HG03469 (cell line): ENCODE data around the gene MRFAP1L1.
"Not testable (repeated sequence)": the region's sequence is repeated elsewhere in the genome, so short reads cannot be mapped to it uniquely, and the experiment has no call there.

ENCODE experiments used
- ATAC-seq: cut with Tn5 transposase; IDR thresholded peaks from one replicate; pipeline ENCODE4 v1.9.1; 2021; ENCODE audit warnings: mild to moderate bottlenecking, moderate library complexity, moderate number of reproducible peaks; ENCODE audit not compliant: unreplicated experiment

MRFAP1L1 gene

GRCh38 chr4:6692379-6692778, 17.3 kb downstream of the MRFAP1L1 start:
- no peak for ATAC-seq

DNA sequence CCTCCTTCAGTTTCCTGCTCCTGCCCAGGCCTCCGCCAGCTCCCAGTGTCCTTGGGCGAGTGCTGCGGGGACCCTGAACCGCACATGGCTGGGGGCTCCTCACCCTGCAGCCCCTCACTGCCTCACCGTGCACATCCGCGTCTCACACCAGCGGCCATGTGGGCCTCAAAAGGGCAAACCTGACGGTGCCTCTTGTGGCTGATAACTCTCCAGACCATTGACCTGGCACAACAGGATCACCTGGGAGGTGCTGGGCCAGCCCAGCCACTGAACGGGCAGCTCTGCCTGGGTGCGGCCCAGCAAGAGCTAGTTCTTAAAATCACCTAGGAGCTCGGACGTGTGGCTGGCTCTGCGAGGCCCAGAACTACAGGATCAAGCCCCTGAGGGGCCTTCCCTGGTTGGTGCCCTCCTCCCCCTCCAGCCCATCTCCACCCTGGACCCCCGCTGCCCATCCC, 20.1 kb downstream of the MRFAP1L1 start:
- ATAC-seq, result no peak

DNA sequence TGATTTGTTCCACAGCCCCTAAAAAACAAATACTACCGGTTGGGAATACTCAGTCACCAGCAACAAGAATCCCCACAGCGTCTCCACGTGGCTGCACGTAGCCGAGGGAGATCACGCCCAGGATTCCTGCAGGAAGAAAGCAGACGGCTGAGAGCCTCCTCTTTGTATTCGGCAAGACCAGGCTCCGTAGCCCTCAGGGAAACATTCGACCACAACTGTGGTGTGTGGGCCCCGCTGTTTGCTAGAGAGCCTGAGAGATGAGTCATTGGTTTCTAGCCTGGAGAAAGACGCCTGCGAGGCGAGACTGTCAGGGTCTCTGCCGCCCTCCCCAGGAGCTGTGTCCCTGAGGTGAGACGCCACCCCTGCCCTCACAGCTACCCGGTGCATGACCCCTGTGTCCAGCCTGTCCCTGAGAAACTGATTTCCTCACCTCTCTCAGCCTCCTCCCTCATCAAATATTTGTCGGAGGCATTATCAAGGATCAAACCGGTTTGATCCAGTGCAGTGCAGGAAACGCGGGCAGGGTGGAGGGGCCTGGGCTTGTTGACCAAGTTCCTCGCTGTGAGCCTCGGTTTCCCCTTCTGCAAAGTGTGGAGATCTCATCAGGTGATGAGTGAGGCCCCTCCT, 20.7 kb downstream of the MRFAP1L1 start:
- ATAC-seq, result no peak

GRCh38 chr4:6687947-6688878, 21.5 kb downstream of the MRFAP1L1 start:
- ATAC-seq, result no peak

DNA sequence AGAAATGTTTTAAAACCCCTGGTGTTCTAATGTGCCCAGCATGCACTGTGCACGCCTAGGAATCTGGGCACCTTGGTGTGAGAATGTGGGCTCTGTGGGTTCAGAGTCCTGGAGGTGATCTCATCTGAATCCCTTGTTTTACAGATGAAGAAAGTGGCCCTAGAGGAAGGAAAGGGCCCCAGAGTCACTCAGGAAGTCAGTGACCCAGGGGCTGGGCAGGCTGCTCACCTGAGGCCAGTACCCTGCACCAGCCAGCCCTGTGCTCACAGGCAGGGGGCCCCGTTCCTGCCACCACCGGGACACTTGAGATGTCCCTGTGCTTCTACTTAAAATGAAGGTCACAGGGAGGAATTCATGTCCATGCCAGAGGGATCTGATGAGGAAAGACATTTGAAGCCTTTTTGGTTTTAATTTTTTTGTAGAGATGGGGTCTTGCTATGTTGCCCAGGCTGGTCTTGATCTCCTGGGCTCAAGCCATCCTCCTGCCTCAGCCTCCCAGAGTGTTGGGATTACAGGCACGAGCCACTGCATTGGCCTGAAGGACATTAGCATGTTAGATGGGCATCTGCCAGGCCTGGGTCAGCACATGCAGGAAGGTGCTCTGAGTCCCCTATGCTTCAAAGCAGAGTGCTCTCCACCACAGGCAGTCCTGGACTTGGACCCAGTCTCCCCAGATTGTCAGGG, 23.4 kb downstream of the MRFAP1L1 start:
- no peak for ATAC-seq

DNA sequence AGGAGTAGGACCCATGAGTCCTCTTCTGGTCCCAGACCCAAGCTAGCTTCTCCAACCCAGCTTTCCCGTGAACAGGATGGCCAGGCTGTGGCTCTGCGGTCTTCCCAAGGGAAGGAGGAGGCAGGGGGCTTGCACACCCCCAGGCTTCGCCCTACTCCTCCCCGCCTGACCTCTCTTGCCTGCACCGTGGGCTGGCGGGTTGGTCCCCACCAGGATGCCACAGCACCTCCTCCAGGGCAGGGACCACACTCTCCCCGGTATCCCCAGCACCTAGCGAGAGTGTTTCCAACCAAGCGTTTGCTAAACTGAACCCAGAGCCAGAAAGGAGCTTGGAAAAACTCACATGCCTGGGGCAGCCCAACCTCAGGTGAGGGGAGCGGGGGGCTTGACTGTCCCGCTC, 25.0 kb downstream of the MRFAP1L1 start:
- no peak for ATAC-seq

DNA sequence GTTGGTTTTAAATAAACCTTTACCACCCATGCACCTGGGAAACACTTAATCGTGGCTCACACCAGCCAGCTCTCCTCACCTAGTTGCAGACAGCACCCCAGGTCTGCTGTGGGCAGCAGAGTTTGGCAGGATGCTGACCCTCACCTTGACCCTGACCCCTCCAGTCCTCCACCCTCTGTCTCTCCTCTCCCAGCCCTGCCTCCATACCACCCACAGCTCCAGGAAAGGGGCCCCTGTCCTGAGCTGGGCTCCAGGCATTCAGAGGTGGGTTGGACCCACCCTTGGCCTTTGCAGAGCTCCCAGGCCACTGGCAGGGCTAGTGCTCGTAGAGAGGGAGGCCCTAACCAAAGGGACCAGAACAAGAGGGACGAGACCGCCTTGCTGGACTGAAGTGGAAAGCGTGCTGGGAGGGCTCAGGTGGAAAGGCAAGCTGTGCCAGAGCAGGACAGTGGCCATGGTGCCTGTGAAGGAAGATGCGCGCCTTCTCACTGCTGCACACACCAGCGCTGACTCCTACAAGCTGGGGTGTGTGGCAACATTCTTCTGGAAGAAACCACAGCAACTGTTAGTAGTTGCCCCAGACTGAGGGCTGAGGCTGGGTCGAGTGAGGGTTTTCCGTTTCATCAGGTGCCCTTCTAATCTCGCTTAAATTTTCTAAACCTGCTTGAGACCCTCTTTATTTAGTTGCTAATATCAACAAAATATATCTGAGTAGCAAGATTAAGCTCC, 26.6 kb downstream of the MRFAP1L1 start:
- ATAC-seq, result no peak

DNA sequence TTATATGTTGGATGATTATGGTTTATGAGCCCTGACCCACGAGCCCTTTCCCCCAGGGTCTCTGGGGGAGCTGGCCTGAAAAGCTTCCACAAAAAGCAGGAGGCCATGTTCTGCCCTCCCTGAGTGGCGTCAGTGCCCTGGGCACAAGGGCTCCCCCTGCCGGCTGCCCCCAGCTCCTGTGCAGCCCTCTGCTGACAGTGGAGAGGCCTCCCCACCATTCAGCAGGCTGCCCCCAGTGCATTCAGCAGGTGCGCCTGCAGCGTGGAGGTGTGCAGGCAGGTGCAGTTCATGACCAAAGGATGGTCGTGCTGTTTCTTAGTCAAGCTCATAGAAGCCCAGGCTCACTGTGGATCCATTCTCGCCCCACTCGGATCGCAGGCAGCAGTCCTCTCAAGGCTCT, 28.5 kb downstream of the MRFAP1L1 start:
- ATAC-seq, result no peak

- no peak for ATAC-seq
Measured at GRCh38 chr4:6680372-6681034, 29.2 kb downstream of the MRFAP1L1 start.

GRCh38 chr4:6676722-6677558, 32.7 kb downstream of the MRFAP1L1 start:
- ATAC-seq, result no peak

GRCh38 chr4:6674500-6675149, 35.0 kb downstream of the MRFAP1L1 start:
- ATAC-seq, result peak; percentile 27

DNA sequence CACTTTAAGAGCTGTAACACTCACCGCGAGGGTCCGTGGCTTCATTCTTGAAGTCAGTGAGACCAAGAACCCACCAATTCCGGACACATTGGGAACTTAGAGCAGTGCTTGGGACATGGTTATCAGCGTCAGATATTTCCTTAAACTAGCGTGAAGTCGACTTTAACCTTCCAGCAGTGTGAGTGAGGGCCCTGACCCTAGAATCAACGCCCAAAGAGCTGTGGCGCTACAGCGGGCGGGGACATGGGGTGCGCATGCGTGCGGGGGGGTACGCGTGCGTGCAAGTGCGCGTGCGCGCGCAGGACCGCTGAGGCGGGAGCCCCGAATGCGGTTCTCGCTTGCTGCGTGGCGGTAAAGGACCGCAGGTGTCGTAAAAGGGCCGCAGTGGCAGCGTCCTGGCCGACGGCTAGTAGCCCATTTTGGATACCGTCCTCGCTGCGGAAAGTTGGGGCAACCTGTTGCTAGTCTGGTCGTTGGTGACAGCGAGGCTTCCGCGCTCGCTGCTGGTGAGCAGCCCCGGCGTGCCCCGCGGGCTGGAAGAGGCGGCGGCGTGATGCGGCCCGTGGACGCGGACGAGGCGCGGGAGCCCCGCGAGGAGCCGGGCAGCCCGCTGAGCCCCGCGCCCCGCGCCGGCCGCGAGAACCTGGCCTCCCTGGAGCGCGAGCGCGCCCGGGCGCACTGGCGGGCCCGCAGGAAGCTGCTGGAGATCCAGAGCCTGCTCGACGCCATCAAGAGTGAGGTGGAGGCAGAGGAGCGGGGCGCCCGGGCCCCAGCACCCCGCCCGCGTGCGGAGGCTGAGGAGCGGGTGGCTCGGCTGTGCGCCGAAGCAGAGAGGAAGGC, 35.8 kb downstream of the MRFAP1L1 start:
- peak; percentile 60 for ATAC-seq

DNA sequence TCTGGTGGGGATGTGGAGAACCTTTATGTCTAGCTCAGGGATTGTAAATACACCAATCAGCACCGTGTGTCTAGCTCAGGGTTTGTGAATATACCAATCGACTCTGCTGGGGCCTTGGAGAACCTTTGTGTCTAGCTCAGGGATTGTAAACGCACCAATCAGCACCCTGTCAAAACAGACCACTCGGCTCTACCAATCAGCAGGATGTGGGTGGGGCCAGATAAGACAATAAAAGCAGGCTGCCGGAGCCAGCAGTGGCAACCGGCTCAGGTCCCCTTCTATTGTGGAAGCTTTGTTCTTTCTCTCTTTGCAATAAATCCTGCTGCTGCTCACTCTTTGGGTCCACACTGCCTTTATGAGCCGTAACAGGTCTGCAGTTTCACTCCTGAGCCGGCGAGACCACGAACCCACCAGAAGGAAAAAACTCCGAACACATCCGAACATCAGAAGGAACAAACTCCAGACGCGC, 36.4 kb downstream of the MRFAP1L1 start:
- not testable (repeated sequence) for ATAC-seq

DNA sequence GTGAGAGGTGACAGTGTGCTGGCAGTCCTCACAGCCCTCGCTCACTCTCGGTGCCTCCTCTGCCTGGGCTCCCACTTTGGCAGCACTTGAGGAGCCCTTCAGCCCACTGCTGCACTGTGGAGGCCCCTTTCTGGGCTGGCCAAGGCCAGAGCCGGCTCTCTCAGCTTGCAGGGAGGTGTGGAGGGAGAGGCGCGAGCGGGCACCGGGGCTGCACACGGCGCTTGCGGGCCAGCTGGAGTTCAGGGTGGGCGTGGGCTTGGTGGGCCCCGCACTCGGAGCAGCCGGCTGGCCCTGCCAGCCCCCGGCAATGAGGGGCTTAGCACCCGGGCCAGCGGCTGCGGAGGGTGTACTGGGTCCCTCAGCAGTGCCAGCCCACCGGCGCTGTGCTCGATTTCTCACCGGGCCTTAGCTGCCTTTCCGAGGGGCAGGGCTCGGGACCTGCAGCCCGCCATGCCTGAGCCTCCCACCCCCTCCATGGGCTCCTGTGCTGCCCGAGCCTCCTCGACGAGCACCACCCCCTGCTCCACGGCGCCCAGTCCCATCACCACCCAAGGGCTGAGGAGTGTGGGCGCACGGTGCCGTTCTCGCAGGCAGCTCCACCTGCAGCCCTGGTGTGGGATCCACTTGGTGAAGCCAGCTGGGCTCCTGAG, 37.0 kb downstream of the MRFAP1L1 start:
- not testable (repeated sequence) for ATAC-seq

GRCh38 chr4:6672131-6672530, 37.5 kb downstream of the MRFAP1L1 start:
- no peak for ATAC-seq

GRCh38 chr4:6671648-6672047, 38.0 kb downstream of the MRFAP1L1 start:
- ATAC-seq, result no peak

DNA sequence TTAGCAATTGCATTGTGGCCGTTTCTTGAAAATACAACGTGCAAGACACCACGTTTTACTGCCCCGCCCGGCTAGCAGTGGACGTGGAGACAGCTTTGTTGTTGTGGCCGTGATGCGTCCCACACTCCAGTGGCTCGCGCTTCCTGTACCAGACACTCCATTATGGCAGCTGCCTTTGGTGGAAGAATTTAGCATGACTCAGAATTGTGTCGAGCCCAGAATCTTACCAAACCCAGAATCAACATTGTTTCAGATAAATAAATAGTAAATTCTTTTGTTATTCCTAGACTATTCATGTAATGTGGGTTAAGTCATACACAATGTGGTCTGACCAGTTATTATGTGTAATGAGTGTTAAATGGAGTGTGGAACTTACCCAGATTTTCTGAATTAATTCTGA, 41.3 kb downstream of the MRFAP1L1 start:
- ATAC-seq, result no peak

DNA sequence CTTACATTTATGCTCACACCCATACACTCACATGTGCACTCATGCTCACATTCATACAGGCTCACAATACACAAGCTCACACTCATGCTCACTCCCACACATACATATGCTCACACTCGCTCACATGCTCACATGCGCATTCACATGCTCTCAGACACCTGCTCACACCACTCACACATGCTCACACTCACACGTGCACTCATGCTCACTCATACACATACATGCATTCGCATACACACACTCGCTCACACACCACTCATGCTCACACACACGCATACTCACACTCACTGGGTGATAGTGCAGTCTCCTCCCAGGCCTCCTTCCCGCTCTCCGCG, 44.4 kb downstream of the MRFAP1L1 start:
- ATAC-seq, result no peak
